PFSK-1 (cell line): ENCODE data around the gene COLEC12.

Experiments
- FOXP2 ChIP-seq: optimal IDR thresholded peaks from 2 replicates; pipeline ENCODE3; 2011; ENCODE audit warnings: borderline replicate concordance, control low read depth, inconsistent platforms; ENCODE audit not compliant: insufficient read depth; ENCODE audit errors: extremely low read length, extremely low read depth
- TAF1 ChIP-seq: IDR thresholded peaks from 2 replicates; pipeline ENCODE4 v1.6.1; 2012; ENCODE audit warnings: low read length, control low read depth, borderline replicate concordance; ENCODE audit not compliant: insufficient read depth

GRCh38 chr18:384897-385296 lies 115.6 kb downstream of the COLEC12 start:
- TF ChIP-seq TAF1 (no peak), FOXP2 (no peak)
